GM04504 (cell line): ENCODE measurements around the gene STMN3.
"Not testable (repeated sequence)": the region's sequence is repeated elsewhere in the genome, so short reads cannot be mapped to it uniquely, and the experiment has no call there.

Experiments
- DNase-seq: peaks from one replicate; pipeline ENCODE4 v3.0.0-alpha.2; 2012; ENCODE audit warnings: low read depth

The STMN3 gene

DNA sequence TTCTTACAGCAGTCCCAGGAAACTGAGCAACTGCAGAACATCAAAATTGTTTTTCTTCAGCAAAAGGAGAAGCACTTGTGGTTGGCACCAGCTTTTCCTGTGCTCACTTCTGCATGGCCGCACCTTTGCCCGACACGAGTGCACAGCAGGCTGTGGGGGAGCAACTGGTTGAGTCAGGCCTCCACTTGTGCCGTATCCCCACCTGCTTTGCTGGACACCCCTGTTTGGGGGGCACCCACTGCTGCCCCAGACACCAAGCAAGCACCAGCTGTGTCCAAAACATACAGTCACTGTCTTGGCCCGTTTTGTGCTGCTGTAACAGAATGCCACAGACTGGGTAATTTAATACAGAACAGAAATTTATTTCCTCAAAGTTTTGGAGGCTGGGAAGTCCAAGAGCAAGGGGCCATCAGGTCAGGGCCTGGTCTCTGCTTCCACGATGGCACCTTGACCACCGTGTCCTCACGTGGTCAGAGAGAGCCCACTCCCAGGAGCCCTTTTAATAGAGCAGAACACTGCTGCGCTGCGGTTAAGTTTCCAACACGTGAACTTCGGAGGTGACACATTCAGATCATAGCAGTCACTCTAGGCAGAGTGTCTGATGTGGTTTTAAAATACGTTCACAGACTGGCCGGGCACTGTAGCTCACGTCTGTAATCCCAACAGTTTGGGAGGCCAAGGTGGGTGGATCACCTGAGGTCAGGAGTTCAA is 17.6 kb downstream of the STMN3 start:
- no peak for DNase-seq

DNA sequence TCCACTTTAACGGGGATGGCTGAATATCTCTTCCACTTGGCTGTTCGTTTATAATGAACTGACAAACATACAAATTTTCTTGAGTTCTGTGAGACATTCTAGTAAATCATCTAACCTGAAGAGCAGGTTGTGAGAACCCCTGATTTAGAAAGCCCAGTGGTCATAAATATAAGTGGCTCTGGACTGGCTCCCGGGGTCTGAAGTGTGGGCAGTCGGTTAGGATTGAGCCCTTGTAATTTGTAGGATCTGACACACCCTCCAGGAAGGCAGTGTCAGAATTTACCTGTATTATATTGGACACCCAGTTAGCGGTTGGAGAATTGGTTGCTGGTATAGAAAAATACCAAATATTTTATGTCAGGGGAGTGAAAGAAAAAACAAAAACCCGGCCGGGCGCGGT is 19.5 kb downstream of the STMN3 start:
- DNase-seq: no peak

DNA sequence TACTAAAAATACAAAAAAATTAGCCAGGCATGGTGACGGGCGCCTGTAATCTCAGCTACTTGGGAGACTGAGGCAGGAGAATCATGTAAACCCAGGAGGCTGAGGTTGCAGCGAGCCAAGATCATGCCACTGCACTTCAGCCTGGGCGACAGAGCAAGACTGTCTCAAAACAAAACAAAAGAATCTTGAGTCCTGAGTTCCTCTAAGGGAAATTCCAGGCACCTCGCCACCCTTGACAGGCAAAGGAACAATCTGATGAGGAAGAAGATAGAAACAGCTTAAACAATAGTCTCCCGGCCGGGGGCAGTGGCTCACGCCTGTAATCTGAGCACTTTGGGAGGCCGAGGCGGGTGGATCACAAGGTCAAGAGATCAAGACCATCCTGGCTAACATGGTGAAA is 21.8 kb downstream of the STMN3 start:
- not testable (repeated sequence) for DNase-seq

DNA sequence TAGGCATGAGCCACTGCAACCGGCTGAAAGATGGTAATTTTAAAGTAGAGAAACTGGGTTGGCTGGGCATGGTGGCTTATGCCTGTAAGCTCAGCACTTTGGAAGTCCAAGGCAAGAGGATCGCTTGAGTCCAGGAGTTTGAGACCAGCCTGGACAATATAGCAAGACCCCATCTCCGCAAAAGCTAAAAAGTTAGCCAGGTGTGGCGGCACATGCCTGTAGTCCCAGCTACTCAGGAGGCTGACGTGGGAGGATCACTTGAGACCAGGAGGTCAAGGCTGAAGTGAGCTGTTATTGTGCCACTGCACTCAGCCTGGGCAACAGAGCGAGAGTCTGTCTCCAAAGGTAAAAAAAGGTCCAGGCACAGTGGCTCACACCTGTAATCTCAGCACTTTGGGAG is 22.3 kb downstream of the STMN3 start:
- DNase-seq: not testable (repeated sequence)

DNA sequence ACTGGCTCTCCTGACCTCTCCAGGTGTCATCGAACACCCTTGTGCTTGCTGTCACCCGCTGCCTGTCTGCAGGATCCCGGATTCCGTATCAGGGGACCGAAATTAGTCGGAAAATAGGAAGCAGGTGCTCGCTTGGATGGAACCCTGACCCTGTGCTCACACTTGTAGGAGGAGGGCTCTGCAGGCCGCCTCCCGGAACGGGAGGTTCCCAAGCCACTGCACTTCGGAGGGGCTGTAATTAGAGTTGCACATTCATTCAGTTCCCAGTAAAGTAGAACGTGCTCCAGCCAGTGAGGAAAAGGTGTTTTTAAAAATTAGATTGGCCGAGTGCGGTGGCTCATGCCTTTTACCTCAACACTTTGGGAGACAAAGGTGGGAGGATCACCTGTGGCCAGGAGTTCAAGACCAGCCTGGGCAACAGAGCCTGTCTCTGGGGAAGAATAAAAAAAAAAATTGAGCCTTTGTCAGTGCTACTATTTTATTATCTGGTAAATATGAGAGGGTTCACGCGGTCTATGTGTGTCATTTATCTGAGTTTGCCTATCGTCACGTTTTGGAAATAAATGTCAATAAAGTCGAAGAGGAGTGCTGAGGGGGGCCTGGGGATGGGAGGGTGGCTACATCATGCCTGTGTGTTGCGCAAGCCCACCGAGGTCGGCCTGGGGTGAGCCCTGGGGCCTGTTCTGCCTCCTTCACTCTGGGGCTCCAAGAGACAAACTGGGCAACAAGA is 24.8 kb downstream of the STMN3 start:
- DNase-seq: no peak

DNA sequence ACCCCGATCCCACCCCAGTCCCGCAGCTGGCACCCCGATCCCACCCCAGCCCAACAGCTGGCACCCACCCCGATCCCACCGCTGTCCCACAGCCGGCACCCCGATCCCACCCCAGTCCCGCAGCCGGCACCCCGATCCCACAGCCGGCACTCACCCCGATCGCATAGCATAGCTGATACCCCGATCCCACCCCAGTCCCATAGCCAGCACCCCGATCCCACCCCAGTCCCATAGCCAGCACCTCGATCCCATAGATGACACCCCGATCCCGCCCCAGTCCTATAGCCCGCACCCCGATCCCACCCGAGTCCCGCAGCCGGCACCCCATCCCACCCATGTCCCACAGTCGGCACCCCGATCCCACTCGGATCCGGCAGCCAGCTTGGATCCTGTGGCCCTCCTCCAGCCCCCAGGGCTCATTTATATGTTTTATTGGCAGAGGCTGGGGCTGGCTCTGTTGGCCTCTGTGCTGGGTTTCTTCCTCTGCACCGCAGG is 25.4 kb downstream of the STMN3 start:
- DNase-seq: no peak

DNA sequence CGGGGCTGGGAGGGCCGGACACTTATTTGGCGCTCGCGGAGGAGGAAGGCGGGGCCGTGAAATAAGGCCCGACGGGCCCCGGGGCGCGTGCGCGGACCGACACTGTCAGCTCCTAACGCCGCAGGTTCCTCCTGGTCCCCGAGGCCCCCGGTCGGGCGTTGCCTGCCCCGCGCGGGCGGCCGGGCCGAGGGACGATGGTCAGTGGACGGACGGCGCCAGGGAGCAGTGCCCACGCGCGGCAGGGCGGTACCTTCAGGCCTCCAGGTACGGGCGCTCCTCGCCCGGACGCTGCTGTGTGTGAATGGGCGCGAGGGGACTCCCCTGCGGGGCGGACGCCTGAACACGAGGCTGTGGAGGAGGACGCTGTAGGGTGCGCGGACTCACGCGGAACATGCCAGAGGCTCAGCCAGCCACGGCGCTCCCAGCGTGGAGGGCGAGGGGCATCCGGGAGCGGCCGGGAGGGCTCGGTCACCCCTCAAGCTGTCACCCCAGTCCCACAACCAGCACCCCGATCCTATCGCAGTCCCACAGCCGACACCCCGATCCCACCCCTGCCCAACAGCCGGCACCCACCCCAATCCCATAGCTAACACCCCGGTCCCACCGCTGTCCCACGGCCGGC is 26.0 kb downstream of the STMN3 start:
- peak; percentile 86 for DNase-seq

DNA sequence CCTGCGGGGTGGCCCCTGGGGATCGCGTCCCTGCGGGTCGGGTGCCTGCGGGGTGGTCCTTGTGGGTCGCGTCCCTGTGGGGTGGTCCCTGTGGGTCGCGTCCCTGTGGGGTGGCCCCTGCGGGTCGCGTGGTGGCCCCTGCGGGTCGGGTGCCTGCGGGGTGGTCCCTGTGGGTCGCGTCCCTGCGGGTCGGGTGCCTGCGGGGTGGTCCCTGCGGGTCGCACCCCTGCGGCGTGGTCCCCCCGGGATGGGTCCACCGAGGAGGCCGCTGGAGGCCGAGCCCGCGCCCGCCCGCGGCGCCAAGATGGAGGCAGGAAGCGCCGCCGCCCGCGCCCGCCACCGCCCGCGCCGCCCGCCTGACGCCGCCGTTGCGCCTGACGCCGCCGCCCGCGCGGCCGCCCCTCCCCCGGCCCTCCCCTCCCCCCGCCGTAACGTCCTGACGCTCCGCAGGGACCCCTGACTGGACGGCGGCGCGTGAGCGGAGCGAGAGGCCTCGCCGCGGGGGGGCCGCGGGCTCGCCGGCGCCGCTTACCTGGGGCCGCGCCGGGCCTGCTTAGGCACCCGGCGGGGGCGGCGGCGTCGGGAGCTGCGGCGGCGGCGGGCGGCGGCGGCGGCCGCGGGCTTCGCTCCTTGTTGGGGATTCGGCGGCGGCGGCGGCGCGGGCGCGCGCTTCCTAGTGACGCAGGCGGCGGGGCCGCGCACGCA is 26.6 kb downstream of the STMN3 start, which contains the start of gene GMEB2:
Gene GMEB2, minus strand, starts transcription at position 678 of the 705 bp plus-strand sequence. CDS start 7,704 bp downstream, outside the sequence.
- peak; percentile 34 for DNase-seq

DNA sequence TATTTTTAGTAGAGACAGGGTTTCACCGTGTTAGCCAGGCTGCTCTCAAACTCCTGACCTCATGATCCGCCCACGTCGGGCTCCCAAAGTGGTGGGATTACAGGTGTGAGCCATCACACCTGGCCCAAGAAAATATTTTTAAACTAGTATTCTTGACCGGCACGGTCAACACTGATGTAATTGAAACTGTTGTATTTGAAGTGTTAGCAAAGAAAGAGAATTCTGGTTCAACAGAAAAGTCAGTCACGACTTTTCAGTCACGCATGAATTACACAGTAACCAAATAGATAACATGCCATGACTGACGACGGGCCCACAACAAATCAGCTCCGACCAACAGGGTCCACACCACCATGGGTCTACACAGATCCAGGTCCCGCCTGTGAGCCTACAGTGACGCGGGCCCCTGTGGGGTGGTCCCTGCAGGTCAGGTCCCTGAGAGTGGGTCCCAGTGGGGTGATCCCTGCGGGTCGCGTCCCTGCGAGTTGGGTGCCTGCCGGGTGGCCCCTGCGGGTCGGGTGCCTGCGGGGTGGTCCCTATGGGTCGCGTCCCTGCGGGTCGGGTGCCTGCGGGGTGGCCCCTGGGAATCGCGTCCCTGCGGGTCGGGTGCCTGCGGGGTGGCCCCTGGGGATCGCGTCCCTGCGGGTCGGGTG is 27.3 kb downstream of the STMN3 start:
- no peak for DNase-seq

DNA sequence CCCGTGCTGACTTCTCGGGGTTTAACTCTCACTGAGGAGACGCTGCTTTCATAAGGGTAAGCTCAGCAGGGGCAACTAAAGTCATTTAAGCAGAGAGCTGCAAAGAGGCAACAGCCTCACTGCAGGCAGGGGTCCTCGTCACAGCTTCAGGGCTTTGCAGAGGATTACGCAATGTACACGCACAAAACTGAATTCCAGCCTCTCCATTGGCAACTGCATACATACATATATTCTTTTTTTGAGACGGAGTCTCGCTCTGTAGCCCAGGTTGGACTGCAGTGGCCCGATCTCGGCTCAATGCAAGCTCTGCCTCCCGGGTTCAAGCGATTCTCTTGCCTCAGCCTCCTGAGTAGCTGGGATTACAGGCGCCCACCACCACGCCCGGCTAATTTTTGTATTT is 28.7 kb downstream of the STMN3 start:
- no peak for DNase-seq

DNA sequence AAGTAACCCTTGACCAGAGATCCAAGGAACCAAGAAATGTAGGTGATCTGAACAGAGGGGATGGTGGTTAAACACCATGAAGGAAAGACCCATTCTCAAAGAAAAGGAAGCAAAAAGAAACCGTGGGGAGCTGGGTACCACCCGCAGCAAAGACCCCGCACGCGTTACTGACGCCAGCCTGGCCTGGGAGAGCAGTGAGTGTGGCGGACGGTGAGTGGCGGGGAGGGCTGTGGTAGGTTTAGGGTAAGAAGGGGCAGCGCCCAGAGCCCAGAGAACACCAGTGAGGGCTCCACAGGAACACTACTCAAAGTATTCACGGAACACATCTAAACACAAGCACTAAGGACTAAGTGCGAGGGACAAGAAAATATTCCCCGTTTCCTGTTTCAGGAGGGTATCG is 30.5 kb downstream of the STMN3 start:
- no peak for DNase-seq

DNA sequence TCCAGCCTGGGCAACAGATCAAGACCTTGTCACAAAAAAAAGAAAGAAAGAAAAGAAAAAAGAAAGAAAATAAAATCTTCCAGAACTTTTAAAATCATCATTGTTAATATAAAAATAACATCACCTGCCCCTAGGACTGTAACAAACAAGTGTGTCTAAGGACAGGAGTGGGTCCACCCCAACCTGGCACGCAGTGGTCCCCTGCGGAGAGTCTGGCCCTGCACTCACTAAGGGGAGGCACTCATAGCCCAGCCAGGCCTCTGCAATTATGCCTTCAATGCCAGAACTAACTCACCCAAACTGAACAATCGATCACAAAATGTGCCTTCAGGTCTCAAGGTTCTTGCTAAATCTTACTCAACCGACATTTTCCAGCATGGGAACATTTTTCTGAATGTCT is 31.1 kb downstream of the STMN3 start:
- no peak for DNase-seq

DNA sequence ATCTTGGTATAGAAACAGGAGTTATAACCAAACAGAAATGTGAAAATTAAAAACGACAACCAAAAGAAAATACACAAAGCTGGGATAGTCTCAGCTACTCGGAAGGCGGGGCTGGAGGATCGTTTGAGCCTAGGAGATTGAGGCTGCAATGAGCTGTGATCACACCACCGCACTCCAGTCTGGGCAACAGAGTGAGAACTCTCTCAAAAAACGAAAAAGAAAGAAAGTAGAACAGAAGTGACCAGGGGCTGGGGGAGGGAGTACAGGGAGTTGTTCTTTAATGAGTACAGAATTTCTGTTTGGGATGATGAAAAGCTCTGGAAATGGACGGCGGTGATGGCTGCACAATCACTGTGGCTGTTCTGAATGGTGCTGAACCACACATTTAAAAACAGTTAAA is 32.2 kb downstream of the STMN3 start:
- no peak for DNase-seq

DNA sequence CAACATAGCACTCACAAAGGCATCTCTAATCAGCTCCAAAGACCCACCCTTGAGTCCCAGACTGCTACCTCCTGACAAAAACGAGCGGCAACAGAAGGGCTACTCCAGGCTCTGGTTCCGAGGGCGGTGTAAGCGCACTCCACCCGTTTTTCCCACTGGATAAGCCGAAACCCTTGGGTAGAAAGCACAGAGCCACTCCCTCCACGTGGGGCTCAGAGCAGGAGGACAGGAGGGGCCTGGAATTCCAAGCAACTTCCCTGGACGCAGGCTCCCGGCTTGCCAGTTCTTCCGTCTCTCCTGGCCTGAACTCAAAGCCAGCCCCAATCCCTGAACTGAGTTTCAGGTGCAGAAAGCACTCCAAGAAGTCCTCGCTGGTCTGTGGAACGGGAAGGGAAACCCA is 33.7 kb downstream of the STMN3 start:
- DNase-seq: no peak

DNA sequence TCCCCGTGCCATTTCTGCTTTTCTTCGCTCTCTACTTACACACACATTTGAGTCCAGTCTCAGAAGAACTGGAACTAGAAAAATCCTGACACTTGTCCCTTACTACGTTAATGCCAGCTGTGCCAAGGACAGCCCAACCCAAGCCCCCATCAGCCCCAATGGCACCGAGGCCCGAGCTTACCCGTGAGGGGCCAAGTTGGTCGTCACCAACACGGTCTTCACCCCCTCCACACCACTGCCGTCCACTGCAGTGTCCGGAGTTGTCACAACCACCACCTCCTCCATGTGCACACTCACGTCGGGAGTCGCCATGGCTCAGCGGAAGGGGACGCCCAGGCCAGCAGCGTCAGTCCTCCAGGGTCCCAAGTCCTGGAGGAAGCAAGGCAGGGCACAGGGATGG is 34.1 kb downstream of the STMN3 start:
- DNase-seq: no peak

DNA sequence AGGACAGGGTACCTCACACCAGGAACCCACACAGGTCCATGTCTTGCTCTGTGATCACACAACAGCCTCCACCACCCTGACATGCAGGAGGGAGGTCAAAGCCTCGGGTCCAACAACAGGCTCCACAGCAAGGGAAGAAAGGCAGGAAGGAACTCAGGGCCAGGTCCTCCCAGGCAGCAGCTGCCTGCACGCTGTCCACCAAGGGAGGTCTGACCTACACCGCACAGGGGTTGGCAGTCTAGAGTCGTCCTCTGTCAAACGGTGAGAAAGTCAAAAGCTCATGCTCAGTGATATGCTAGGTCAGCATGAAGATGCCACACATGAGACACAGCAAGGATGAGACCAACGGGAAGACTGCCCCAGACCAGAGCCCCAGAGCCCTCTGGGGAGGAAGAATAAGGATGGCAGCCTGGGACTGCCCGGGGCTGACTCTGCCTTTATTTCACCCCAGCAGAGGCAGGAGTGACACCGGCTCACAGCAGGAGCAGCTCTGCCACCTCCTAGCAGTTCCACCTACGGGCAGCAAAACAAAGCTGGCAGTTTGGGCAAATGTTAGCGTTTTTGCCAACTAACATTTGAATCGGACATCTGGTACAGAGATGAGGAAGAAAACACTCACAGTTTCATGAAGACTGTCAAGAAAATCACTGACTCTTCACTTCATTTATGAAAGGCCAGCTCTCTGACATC is 34.8 kb downstream of the STMN3 start:
- no peak for DNase-seq

DNA sequence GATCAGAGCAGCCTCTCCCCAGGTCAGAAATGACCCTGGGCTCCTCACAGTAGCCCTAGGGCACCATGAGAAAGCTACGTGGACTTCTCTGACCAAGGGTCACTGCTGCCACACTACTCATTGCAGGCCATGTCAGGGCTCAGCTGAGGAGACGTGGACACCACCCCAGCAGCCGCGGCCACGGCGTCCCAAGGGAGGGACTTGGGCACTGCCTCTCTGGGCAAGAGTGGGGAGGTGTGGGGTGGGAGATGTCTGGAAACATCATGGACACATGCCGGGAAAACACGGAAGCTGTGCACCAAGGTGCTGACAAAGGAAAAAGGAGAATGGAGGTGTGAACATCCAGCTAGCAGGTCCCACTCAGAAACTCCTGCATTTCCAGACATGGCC is 35.4 kb downstream of the STMN3 start:
- no peak for DNase-seq

DNA sequence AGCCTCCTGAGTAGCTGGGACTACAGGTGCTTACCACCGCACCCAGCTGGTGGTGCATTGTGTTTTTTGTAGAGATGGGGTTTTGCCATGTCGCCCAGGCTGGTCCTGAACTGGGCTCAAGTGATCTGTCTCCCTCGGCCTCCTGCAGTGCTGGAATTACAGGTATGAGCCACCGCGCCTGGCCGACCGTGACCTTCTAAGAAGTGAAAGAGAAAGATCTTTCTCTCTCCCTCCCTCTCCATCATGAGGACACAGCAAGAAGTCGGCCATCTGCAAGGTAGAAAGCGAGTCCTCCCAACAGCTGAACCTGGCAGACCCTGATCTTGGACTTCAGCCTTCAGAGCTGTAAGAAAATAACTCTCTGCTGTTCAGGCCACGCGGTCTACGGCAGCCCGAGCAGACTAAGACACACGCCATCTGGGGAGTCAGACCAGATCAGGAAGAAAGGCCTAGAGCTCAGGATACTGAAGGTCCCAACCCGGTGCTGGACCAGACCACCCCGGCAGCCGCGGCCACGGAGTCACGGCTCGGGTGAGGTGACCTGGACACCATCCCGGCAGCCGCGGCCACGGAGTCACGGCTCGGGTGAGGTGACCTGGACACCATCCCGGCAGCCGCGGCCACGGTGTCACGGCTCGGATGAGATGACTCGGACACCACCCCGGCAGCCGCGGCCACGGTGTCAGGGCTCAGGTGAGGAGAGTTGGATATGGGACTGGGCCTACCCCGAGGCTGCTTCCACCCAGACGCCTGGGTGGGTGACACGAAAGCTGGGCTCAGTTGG is 35.9 kb downstream of the STMN3 start:
- DNase-seq: no peak

DNA sequence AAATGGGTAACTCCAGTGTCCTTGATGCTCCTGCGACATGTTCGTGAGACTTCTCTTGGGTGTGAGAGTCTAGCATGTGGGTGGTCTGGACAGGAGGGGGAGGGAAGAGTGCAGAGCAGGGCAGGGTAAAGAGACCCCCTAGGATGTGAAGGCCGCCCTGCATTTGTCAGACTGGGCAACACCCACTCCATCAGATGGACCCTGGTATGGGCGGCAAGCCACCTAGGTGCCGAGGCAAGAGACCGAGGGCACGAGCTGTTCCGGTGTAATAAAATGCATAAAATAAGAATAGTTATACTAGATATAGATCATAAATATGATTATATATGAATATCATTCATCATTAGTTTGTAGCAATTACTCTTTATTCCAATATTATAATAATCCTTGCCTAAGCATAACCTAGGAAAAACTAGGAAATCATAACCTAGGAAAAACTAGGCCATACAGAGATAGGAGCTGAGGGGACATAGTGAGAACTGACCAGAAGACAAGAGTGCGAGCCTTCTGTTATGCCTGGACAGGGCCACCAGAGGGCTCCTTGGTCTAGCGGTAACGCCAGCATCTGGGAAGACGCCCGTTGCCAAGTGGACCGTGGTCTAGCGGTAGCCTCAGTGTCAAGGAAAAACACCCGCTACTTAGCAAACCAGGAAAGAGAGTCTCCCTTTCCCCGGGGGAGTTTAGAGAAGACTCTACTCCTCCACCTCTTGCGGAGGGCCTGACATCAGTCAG is 39.2 kb downstream of the STMN3 start:
- DNase-seq: not testable (repeated sequence)
